ENCODE measurements around the gene FBRS.

The FBRS gene

DNA sequence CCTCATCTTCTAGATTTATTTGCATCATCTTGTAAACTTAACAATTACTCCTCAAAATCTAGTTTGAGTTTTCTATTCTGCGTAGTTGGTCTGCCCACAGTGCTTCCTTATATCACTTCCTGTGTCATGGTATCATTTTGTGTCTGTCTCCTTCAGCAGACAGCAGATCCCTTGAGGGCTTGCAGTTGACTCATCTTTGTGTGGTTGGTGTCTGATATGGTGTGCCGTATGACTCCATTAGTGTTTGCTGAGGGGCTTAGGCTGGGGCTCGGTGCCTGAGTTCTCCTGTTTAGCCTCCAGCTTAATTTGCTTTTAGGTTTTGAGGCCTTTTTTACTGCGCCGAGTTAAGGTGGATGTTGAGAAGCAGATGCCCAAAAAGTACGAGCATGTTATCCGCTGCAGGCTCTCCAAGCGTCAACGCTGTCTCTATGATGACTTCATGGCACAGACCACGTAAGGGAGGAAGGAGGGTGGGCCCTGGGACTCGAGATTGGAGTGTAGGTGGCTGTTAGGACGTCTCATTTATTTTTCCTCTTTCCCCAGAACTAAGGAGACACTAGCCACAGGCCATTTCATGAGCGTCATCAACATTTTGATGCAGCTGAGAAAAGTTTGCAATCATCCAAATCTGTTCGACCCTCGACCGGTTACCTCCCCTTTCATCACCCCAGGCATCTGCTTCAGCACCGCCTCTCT, 57.7 kb downstream of the FBRS start:
- H3K27ac ChIP-seq = no peak overlapping the region

DNA sequence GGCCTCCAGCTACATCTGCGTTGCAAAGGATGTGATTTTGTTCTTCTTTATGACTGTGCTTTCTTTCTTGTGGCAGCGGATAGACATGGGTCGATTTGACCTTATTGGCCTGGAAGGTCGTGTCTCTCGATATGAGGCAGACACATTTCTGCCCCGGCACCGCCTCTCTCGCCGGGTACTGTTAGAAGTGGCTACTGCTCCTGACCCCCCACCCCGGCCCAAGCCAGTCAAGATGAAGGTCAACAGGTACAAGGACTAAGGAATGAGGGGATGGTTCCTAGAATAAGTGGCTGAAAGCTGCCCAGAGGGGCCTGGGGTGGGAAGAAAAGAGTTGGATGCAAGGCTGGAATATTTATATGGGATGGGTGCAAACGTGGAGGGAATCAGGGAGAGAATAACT, 61.9 kb downstream of the FBRS start:
- Histone ChIP-seq H3K36me3 (peaks cover 94% of the 10 kb centered on the region), H3K27ac (no peak overlapping the region)
- DNase-seq = no peak

More for the DNA sequence above, 57.7 kb downstream of the FBRS start:
- no peaks in the 10 kb centered on the region for H3K9me3 ChIP-seq (ENCODE audit: severe bottlenecking)
- TF ChIP-seq, protein P1, sequence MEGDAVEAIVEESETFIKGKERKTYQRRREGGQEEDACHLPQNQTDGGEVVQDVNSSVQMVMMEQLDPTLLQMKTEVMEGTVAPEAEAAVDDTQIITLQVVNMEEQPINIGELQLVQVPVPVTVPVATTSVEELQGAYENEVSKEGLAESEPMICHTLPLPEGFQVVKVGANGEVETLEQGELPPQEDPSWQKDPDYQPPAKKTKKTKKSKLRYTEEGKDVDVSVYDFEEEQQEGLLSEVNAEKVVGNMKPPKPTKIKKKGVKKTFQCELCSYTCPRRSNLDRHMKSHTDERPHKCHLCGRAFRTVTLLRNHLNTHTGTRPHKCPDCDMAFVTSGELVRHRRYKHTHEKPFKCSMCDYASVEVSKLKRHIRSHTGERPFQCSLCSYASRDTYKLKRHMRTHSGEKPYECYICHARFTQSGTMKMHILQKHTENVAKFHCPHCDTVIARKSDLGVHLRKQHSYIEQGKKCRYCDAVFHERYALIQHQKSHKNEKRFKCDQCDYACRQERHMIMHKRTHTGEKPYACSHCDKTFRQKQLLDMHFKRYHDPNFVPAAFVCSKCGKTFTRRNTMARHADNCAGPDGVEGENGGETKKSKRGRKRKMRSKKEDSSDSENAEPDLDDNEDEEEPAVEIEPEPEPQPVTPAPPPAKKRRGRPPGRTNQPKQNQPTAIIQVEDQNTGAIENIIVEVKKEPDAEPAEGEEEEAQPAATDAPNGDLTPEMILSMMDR (IDR thresholded peaks at IDR 0.05; ENCODE audit: low read depth, low read length) = no peak
- H3K27me3 ChIP-seq (ENCODE audit: insufficient read depth, low read depth, severe bottlenecking) = no peaks in the 10 kb centered on the region
- H3K4me3 ChIP-seq (ENCODE audit: low read depth, low read length) = no peak overlapping the region
- H3K36me3 ChIP-seq = peaks cover 93% of the 10 kb centered on the region
- no peak for DNase-seq

More for the DNA sequence above, 61.9 kb downstream of the FBRS start:
- Histone ChIP-seq H3K27me3 (ENCODE audit: insufficient read depth, low read depth, severe bottlenecking) (no peaks in the 10 kb centered on the region), H3K4me3 (ENCODE audit: low read depth, low read length) (no peak overlapping the region), H3K9me3 (ENCODE audit: severe bottlenecking) (no peaks in the 10 kb centered on the region)
- TF ChIP-seq, protein P1 (IDR thresholded peaks at IDR 0.05; ENCODE audit: low read depth, low read length) = no peak
